Hepatic stellate cell (primary cell): ENCODE data around the gene ZNF583.

Experiments
- DNase-seq: peaks from one replicate; pipeline ENCODE4 v3.0.0; 2011; ENCODE audit warnings: low spot score

The ZNF583 gene

DNA sequence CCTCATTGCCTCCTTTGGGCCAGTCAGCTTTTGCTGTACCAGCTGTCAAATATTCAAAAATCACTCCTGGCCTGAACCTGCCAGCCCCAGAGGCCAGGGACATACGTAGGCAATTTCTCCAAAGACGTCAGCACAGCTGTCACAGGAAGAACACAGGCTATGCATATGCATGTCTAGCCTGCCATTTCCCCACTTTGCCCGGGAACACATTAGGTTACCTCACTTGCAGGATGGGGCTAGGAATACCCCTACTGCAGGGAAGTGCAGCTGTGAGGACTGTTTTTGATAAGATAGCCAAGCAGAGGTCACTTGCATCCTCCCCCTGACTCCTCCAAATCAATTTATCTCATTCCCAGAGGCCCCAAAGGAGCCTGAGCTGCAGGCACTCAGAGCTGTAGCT lies 70.2 kb downstream of the ZNF583 start:
- DNase-seq, result no peak

- no peak for DNase-seq
These were observed 72.0 kb downstream of the ZNF583 start for GRCh38 chr19:56476093-56476492.
